ENCODE measurements around the gene SRD5A3. TPM values are rescaled to one million over a fixed set of nuclear protein-coding genes. Genes with fewer than 3 reads are reported as not detected.

Gene SRD5A3
- total and polyA plus RNA-seq, 9 of the 15 experiments (the other 6 are each of a cell fraction or from before 2014, with no cell fraction given): 2.5 to 37.0 (median 13.3) TPM

- TF ChIP-seq GTF2B (IDR thresholded peaks at IDR 0.05; ENCODE audit: extremely low read depth, insufficient read length) (no peak), STAT5A (IDR thresholded peaks at IDR 0.05; ENCODE audit: borderline replicate concordance, low read length) (no peak), ARID2 (IDR thresholded peaks at IDR 0.05) (0 out of 2 replicates have a peak, but pooled peaks have one; percentile 14), CUX1 (CRISPR knock-in tag; IDR thresholded peaks at IDR 0.05) (no peak), SUPT5H (IDR thresholded peaks at IDR 0.05) (peak; percentile 37; the same call in 1 of the 2 replicates), HINFP (tag; conservative IDR thresholded peaks at IDR 0.05; ENCODE audit: low read depth) (0 out of 2 replicates have a peak, but pooled peaks have one; percentile 35), TCFL5 (CRISPR knock-in tag; conservative IDR thresholded peaks at IDR 0.05) (no peak), BCOR (IDR thresholded peaks at IDR 0.05) (peak; percentile 71), NBN (IDR thresholded peaks at IDR 0.05; ENCODE audit: low read depth) (peak; percentile 74), OTX1 (CRISPR knock-in tag; IDR thresholded peaks at IDR 0.05) (peak; percentile 65; the same call in 1 of the 2 replicates), ATF1 (CRISPR knock-in tag; IDR thresholded peaks at IDR 0.05) (no peak), ATF1 (tag; IDR thresholded peaks at IDR 0.05) (no peak), BRF1 (IDR thresholded peaks at IDR 0.05; ENCODE audit: borderline replicate concordance, extremely low read depth, insufficient read length) (no peak)
These were observed 51.7 kb downstream of the SRD5A3 start (continued) for GRCh38 chr4:55397520-55398321.
